HG02870 (cell line): ENCODE results near the gene RHOU.

Experiments used
- ATAC-seq: cut with Tn5 transposase; IDR thresholded peaks from one replicate; pipeline ENCODE4 v1.9.1; 2021; ENCODE audit warnings: mild to moderate bottlenecking, moderate library complexity; ENCODE audit not compliant: unreplicated experiment

RHOU gene

GRCh38 chr1:228782662-228783417 lies 47.6 kb downstream of the RHOU start:
- ATAC-seq, result no peak

GRCh38 chr1:228783418-228784040 lies 48.2 kb downstream of the RHOU start:
- no peak for ATAC-seq

GRCh38 chr1:228784181-228784580 lies 48.9 kb downstream of the RHOU start:
- no peak for ATAC-seq

GRCh38 chr1:228785366-228786330 lies 50.4 kb downstream of the RHOU start:
- ATAC-seq, result no peak

- ATAC-seq, result no peak
Measured at GRCh38 chr1:228786361-228787129, 51.3 kb downstream of the RHOU start.

GRCh38 chr1:228791791-228792190 lies 56.5 kb downstream of the RHOU start:
- no peak for ATAC-seq

- no peak for ATAC-seq
Measured at GRCh38 chr1:228792601-228793000, 57.3 kb downstream of the RHOU start.

GRCh38 chr1:228793032-228793431 lies 57.8 kb downstream of the RHOU start:
- no peak for ATAC-seq

- peak; percentile 51 for ATAC-seq
Measured at GRCh38 chr1:228794173-228794572, 58.9 kb downstream of the RHOU start.

- ATAC-seq, result peak; percentile 38
Measured at GRCh38 chr1:228794810-228795209, 59.5 kb downstream of the RHOU start.

- no peak for ATAC-seq
Measured at GRCh38 chr1:228795596-228795995, 60.3 kb downstream of the RHOU start.
